Tongue (tissue), 2 donors: ENCODE measurements around the gene HNRNPH3. TPM values are rescaled to one million over a fixed set of nuclear protein-coding genes. Genes with fewer than 3 reads are reported as not detected.

ENCODE experiments used
- DNase-seq: peaks from one replicate; pipeline ENCODE4 v3.0.0-alpha.2; 2015
- total RNA-seq: library from RNA; depleted of rRNA; stranded (reverse); fragments of >200 nt; gene quantifications from one replicate; pipeline ENCODE4 v1.2.3, GENCODE V29; 2014

The HNRNPH3 gene
- total RNA-seq, 1 donor from 2014 or later = 67.5 TPM

DNA sequence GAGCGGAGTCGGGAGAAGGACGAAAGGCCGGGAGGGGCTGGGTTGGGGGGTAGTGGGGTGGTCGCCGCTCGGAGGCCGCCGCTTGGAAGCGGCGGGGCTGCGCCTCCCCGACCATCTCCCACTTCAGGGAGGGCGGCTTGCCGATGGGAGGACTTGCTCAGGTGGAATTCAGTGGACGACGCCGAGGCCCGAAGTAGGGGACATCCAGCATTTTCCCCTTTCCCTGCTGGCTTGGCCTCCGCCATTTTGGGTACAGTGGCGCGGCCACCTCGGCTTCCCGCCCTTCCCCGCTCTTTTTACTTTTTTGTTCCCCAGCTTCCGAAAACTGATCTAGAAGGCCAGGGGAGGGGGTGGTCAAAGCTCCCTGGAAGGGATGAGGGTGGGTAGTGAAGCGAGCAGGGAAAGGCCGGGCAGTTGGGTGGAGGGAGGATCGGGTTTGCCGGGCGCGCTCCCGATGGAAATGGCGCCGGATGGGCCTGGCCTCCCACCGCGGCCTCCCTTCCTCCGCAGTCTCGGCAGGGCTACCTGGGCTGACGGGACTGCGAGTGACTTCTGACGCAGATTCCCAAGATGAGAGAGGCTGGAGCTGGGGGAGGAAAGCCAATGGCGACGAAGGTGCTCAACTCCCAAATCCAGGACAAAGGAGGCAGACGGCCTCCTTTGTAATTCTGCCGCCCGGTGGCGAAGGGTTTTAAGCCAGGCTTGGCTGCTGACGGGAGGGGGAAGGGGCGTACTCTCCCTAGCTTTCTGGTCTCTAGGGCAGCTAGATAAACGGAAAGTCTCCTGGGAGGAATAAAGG lies 594 bp downstream of the HNRNPH3 start, which contains the start of gene PBLD:
TSS of gene PBLD (minus strand) at position 670 of the 799 bp plus-strand sequence. CDS start 26,084 bp downstream, outside the sequence.
- DNase-seq = peak; percentile 91

GRCh38 chr10:68333058-68333395 lies 1.2 kb downstream of the HNRNPH3 start:
- DNase-seq = no peak

DNA sequence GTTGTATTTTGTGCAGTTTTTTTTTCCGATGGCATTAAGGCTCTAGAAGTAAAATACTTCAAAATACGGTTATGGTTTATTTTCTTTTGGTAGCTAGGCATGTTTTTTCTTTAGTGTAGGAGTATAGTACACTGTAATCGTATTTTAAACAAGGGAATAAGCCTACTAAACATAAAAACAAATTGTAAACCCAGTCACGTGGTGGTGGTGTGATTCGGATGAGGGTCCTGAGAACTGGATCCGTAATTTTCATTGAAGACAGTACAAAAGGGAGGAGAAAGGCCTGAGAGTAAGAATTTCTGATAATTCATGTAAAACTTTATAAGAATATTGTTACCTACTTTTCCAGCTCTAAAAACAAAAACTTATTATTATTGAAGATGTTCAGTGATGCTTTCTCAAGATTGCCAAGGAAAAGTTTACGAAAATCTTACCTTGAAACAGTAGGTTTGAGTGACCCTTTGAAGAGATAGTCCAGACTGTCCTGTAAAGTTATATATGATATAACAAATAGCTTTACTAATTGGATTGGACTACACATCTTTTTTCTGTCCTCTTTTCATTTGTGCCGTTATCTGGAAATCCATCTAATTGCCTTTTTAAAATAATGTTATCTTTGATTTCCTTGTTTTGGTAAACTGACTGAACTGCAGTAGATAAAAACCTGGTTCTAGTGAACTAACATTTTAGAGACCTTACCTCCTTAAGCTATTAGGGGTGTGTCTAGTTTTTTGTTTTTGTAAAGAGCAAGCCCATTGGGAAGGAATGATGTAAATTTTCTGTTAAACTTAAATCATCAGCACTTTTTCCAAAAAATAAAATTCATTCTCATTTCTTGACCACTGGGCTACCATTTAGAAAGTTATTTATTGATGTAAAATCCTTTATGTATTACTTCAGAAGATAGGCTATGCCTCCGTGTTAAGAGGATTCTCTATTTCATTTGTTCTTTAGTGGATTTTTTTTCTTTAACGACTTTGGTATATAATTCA lies 1.9 kb downstream of the HNRNPH3 start:
- DNase-seq = peak; percentile 25

DNA sequence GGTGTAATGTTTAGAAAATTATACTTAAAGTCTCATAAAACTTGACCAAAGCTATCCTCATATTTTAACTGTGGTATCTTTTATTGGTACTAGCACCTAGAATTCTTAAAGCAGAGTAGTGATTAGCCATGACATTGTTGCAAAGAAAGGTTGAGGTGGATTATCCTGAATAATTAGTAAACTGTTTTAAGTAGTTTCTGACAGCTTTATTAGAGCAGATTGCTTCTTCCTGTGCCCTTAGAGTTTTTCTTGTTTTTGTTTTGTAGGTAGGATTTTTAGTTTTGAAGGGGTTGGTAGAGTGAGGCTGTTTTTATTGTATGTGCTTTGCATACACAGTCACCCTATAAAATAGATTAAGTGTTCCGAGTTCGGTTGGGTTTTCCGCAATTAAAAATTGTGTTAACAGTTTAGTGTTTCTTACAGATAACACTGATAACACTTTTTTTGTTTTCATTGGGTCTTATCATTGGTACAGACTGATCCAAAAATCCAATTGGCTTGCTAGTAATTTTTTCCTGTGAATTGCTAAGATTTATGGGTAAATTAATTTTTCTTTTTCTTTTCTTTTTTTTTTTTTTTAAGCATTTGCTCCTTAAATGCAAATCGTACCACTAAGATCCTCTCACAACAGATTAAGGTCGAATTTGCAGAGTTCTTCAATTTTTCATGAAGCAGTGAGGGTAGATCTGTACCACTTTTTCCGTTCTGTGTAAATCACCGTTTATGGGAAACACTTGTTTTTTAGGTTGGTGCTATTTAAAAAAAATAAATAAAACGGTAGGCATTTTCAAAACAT lies 3.0 kb downstream of the HNRNPH3 start:
- no peak for DNase-seq

DNA sequence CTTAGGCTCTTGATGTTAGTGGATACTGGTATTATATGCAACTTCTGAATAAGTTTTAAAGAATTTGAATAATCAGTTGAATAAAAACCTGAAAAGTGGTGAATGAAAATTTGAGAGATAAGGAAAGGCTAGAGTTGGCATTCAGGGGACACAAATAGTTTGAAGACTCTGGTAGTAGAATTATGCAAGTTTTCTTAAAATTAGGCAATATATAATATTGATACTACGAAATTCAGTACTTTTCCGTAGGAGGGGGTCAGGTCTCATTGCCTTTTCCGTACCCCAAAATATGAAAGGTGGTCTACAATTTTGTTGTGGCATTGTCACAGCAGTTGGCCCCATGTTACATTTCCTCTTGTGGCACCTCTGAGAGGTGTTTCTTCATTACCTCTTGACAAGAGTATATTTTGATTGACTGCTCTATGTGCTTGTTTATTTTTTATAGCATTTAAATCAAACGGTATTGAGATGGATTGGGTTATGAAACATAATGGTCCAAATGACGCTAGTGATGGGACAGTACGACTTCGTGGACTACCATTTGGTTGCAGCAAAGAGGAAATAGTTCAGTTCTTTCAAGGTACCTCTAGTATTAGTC lies 5.0 kb downstream of the HNRNPH3 start:
- DNase-seq = no peak

DNA sequence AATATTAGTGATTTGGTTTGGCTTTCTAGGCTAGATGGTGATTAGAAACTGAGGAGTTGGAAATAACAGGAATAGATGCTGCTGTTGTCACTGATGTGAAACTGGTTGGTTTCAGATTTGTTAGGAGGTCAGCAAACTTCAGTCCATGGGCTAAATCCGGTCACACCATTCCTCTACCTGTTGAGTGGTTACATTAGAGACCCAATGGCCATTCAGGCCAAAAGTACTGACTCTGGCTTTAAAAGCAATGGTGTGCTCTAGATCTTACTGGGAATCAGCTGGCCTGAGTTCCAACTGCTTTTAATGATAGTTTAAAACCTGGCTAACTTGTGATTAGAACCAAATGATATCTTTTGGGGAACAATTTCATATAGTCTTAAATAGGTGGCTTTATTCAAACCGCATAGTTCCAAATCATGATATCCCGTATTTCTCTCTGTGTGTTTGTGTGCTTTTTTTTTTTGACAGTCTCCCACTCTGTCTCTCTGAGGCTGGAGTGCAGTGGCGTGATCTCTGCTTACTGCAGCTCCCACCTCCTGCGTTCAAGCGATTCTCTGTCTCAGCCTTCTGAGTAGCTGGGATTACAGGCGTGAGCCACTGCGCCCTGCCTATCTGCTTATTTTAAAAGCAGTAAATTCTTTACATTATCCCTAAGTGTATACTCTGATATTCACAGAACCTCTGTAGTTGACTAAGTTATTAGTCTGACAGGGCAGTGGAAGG lies 8.7 kb downstream of the HNRNPH3 start:
- no peak for DNase-seq

- no peak for DNase-seq
Measured at GRCh38 chr10:68342909-68343516, 11.1 kb downstream of the HNRNPH3 start.

DNA sequence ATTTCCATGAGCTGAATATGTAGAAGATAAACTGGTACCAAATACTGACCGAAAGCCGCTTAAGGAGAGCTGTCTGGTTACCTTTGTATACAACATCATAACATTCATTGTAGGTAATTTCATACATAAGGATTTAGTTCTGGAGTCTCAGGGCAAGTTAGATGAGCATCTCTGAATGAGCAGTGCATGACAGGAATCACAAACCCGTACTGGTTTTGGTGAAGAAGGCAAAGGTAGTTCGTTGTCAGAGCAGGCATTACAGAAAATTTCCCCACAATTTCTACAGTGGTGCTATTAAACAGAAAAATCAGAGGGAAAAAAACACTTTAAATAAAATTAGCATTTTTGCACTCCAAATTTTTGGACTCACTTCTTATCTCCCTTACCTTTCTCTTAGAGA lies 13.8 kb downstream of the HNRNPH3 start:
- no peak for DNase-seq

GRCh38 chr10:68346774-68347173 lies 14.9 kb downstream of the HNRNPH3 start:
- DNase-seq = no peak

DNA sequence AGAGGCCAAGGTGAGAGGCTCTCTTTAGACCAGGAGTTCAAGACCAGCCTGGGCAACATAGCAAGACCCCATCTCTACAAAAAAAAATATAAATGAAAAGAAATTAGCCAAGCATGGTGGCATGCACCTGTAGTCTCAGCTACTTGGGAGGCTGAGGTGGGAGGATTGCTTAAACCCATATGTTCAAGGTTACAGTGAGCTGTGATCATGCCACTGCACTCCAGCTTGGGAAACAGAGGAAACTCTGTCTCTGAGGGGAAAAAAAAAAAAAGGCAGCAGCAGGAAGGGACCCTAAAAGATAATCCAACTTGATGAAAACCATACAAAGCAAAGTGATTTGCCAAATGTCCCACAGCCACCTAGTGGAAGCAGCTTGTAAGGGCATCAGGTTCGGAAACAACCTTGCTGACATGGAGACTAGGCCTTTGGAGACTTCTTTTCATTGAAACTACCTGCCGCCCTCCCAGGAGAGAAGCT lies 16.4 kb downstream of the HNRNPH3 start:
- peak; percentile 54 for DNase-seq

DNA sequence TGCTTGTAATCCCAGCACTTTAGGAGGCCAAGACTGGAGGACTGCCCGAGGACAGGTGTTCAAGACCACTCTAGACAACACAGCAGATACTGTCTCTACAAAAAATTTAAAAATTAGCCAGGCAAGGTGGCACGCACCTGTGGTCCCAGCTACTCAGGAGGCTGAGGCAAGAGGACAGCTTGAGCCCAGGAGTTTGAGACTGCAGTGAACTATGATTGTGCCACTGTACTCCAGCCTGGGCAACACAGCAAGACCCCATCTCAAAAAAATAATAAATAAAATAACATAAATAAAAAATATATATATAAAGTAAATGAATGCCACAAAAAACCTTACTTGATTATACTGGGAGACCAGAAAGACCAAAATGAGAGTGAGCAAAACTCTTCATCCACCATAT lies 21.7 kb downstream of the HNRNPH3 start:
- DNase-seq = no peak

DNA sequence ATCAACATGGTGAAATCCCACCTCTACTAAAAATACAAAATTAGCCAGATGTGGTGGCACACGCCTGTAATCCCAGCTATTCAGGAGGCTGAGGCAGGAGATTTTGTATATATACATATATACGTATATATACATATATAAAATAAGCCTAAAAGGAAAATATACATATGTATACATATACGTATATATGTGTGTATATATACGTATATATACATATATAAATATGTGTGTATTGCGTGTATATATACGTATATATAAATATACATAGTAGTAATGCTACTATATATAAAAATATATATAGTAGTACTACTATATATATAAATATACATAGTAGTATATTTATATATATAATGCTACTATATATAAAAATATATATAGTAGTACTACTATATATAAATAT lies 27.3 kb downstream of the HNRNPH3 start:
- DNase-seq = no peak

GRCh38 chr10:68362590-68362989 lies 30.7 kb downstream of the HNRNPH3 start:
- DNase-seq = no peak

GRCh38 chr10:68364101-68364886 lies 32.4 kb downstream of the HNRNPH3 start:
- no peak for DNase-seq

DNA sequence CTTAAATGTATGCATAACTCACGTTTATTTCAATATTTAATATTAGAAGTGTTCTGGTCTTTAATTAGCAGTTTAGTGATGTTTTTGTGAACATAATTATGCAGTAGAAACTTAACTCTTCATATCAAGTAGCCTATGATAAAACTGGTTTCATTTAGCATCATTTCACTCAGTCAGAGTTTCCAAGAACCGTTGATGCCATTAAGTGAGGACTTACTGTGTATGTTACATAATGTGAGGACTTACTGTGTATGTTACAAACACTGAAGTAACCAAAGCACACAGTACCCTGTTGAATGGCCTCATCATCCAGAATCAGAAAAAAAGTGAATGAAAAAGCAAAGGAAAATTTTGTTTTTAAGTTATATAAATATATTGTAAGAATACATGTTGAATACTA lies 33.7 kb downstream of the HNRNPH3 start:
- no peak for DNase-seq

DNA sequence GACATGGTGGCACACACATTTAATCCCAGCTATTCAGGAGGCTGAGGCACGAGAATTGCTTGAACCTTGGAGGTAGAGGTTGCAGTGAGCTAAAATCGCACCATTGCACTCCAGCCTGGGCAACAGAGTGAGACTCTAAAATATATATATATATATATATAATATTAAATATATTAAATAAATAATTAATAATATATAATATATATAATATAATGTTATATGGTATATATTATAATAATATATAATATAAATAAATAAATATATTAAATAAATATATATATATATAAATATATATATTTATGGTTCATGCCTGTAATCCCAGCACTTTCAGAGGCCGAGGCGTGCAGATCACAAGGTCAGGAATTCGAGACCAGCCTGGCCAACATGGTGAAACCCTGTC lies 34.7 kb downstream of the HNRNPH3 start:
- DNase-seq = no peak

DNA sequence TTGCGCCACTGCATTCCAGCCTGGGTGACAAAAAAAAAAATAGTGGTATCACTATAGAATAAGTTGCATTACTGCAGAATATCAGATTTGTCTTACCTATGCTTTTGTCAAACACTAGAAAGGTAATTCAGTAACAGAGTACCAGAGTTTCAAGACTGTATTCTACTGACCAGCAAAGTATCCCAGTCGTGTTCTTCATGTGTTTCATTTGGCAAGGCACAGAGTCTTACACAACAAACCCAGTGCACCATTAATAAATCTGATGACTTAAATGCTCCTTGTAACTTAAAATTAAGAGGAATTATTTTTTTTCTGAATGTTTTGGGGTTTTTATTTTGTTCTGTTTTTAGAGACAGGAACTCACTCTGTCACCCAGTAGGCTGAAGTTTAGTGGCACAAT lies 35.3 kb downstream of the HNRNPH3 start:
- no peak for DNase-seq

DNA sequence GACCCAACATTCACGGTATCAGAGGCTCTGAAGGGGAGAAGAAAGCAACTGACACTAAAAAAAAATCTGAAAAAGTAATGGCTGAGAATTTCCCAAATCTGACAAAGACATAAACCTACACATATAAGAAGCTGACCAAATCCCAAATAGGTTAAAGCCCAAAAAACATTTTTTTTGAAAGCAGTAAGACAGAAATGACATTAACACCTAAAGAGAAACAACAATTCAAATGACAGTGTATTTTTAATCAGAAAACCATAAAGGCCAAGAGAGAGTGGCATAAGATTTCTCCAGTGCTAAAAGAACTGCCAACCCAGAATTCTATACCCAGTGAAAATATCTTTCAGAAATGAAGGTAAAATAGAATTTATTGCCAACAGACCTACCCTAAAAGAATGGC lies 39.7 kb downstream of the HNRNPH3 start:
- DNase-seq = no peak

- DNase-seq = no peak
Measured at GRCh38 chr10:68385740-68386139, 53.9 kb downstream of the HNRNPH3 start.
